Measurements from ENCODE around the gene FBLIM1.

FBLIM1 gene

GRCh38 chr1:15724949-15725880, 33.4 kb upstream of the FBLIM1 start:
- TF ChIP-seq ZIC2 (tag by site-specific recombination; IDR thresholded peaks at IDR 0.05), result peak; percentile 78
- TF ChIP-seq, protein P1, sequence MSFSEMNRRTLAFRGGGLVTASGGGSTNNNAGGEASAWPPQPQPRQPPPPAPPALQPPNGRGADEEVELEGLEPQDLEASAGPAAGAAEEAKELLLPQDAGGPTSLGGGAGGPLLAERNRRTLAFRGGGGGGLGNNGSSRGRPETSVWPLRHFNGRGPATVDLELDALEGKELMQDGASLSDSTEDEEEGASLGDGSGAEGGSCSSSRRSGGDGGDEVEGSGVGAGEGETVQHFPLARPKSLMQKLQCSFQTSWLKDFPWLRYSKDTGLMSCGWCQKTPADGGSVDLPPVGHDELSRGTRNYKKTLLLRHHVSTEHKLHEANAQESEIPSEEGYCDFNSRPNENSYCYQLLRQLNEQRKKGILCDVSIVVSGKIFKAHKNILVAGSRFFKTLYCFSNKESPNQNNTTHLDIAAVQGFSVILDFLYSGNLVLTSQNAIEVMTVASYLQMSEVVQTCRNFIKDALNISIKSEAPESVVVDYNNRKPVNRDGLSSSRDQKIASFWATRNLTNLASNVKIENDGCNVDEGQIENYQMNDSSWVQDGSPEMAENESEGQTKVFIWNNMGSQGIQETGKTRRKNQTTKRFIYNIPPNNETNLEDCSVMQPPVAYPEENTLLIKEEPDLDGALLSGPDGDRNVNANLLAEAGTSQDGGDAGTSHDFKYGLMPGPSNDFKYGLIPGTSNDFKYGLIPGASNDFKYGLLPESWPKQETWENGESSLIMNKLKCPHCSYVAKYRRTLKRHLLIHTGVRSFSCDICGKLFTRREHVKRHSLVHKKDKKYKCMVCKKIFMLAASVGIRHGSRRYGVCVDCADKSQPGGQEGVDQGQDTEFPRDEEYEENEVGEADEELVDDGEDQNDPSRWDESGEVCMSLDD (tag by site-specific recombination; IDR thresholded peaks at IDR 0.05), result no peak
- H3K27ac ChIP-seq (ENCODE audit: extremely low read depth, low read depth, low read length), result no peak overlapping the region
- peaks cover 4 to 89% of the 10 kb centered on the region in 2 experiments; a peak in 1 of 3 replicates for H3K36me3 ChIP-seq (ENCODE audit: control insufficient read depth in 2 of 2, insufficient read depth in 1 of 2, low read length in 2 of 2)
- no peak overlapping the region for H3K4me3 ChIP-seq (ENCODE audit: low read depth, low read length)
- CTCF ChIA-PET, result no interaction called here
- no peaks in the 10 kb centered on the region for H3K9me3 ChIP-seq (ENCODE audit: control insufficient read depth, insufficient read depth, low read depth, low read length)
- POLR2A ChIA-PET, result no interaction called here
- H3K4me1 ChIP-seq (ENCODE audit: control insufficient read depth, insufficient read depth, low read length), result no peaks in the 10 kb centered on the region

DNA sequence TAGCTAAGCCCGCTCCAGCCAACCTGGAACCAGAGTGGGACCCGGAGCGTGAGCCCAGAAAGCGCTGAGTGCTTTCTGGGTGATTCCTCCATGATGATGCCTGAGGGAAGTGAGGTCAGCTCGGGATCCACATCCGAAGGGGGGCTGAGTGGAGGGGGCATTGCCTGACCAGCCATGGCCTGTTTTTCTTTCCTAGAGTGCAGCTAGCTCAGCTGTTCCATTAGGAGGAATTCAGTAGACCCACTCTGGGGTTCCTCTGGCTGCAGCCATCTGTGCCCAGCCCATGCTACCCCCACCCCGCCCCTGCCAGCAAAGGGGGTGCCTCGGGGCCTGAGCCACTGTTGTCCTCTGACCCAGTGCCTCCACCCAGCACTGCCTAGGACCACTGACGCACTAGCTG, 32.1 kb upstream of the FBLIM1 start:
- no peaks in the 10 kb centered on the region for H3K9me3 ChIP-seq (ENCODE audit: control insufficient read depth, insufficient read depth, low read depth, low read length)
- CTCF ChIA-PET, result interaction anchor here (0.9 kb wide), 1 partner anchor 15 kb away, joined by 4 read pairs; no protein-coding TSS in a partner anchor
- H3K27ac ChIP-seq (ENCODE audit: extremely low read depth, low read depth, low read length), result no peak overlapping the region
- POLR2A ChIA-PET, result no interaction called here
- no peak overlapping the region for H3K4me3 ChIP-seq (ENCODE audit: low read depth, low read length)
- H3K36me3 ChIP-seq (ENCODE audit: control insufficient read depth in 2 of 2, insufficient read depth in 1 of 2, low read length in 2 of 2), result peaks cover 4 to 91% of the 10 kb centered on the region in 2 experiments; a peak in 1 of 3 replicates
- no peaks in the 10 kb centered on the region for H3K4me1 ChIP-seq (ENCODE audit: control insufficient read depth, insufficient read depth, low read length)
- TF ChIP-seq ZNF2 (tag by site-specific recombination; IDR thresholded peaks at IDR 0.05), result no peak
- no peak for TF ChIP-seq ZNF16 (tag by site-specific recombination; IDR thresholded peaks at IDR 0.05; ENCODE audit: low read depth)
- TF ChIP-seq ZNF24 (tag by site-specific recombination; IDR thresholded peaks at IDR 0.05), result no peak
- TF ChIP-seq ZFP41 (tag by site-specific recombination; IDR thresholded peaks at IDR 0.05; ENCODE audit: borderline replicate concordance), result no peak
- TF ChIP-seq ZNF677 (tag by site-specific recombination; IDR thresholded peaks at IDR 0.05), result no peak
- no peak for TF ChIP-seq ZNF707 (tag by site-specific recombination; IDR thresholded peaks at IDR 0.05)
- TF ChIP-seq ZNF214 (tag by site-specific recombination; IDR thresholded peaks at IDR 0.05; ENCODE audit: borderline replicate concordance), result no peak
- TF ChIP-seq, protein P2, sequence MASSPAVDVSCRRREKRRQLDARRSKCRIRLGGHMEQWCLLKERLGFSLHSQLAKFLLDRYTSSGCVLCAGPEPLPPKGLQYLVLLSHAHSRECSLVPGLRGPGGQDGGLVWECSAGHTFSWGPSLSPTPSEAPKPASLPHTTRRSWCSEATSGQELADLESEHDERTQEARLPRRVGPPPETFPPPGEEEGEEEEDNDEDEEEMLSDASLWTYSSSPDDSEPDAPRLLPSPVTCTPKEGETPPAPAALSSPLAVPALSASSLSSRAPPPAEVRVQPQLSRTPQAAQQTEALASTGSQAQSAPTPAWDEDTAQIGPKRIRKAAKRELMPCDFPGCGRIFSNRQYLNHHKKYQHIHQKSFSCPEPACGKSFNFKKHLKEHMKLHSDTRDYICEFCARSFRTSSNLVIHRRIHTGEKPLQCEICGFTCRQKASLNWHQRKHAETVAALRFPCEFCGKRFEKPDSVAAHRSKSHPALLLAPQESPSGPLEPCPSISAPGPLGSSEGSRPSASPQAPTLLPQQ (tag by site-specific recombination; IDR thresholded peaks at IDR 0.05), result no peak
- no peak for TF ChIP-seq FEZF1 (tag by site-specific recombination; IDR thresholded peaks at IDR 0.05)
- TF ChIP-seq, protein P3, sequence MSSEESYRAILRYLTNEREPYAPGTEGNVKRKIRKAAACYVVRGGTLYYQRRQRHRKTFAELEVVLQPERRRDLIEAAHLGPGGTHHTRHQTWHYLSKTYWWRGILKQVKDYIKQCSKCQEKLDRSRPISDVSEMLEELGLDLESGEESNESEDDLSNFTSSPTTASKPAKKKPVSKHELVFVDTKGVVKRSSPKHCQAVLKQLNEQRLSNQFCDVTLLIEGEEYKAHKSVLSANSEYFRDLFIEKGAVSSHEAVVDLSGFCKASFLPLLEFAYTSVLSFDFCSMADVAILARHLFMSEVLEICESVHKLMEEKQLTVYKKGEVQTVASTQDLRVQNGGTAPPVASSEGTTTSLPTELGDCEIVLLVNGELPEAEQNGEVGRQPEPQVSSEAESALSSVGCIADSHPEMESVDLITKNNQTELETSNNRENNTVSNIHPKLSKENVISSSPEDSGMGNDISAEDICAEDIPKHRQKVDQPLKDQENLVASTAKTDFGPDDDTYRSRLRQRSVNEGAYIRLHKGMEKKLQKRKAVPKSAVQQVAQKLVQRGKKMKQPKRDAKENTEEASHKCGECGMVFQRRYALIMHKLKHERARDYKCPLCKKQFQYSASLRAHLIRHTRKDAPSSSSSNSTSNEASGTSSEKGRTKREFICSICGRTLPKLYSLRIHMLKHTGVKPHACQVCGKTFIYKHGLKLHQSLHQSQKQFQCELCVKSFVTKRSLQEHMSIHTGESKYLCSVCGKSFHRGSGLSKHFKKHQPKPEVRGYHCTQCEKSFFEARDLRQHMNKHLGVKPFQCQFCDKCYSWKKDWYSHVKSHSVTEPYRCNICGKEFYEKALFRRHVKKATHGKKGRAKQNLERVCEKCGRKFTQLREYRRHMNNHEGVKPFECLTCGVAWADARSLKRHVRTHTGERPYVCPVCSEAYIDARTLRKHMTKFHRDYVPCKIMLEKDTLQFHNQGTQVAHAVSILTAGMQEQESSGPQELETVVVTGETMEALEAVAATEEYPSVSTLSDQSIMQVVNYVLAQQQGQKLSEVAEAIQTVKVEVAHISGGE (tag by site-specific recombination; conservative IDR thresholded peaks at IDR 0.05; ENCODE audit: low read depth), result no peak
- no peak for TF ChIP-seq HOXD13 (CRISPR knock-in tag; IDR thresholded peaks at IDR 0.05; ENCODE audit: borderline replicate concordance)
- TF ChIP-seq ZBTB44 (tag by site-specific recombination; IDR thresholded peaks at IDR 0.05), result no peak
- TF ChIP-seq REST (tag by site-specific recombination; IDR thresholded peaks at IDR 0.05), result no peak
- TF ChIP-seq ZFP3 (tag by site-specific recombination; IDR thresholded peaks at IDR 0.05; ENCODE audit: low read depth), result no peak
- no peak for TF ChIP-seq PATZ1 (tag by site-specific recombination; IDR thresholded peaks at IDR 0.05)

All from HEK293 (cell line).